ENCODE results near the gene ANTXR1. TPM values are rescaled to one million over a fixed set of nuclear protein-coding genes. Genes with fewer than 3 reads are reported as not detected.

Gene ANTXR1
- total RNA-seq, 1 donor from 2014 or later, result 81.2 TPM

DNA sequence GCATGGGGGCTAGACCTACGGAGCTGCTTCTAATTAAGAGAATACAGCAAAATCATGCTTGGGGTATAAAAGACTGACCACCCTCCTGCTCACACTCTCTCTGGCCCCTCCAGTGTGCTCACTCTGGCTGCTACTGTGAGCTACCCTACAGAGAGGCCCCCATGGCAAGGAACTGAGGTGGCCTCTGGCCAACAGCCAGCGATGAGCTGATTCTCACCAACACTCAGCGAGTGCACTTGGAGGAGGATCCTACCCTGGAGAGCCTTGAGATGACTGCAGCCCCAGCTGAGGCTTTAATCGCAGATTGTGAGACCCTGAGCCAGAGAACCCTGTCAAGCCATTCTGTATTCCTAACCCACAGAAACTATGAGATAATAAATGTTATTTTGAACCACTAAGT lies 285.9 kb downstream of the ANTXR1 start:
- H3K4me1 ChIP-seq, result no peaks in the 10 kb centered on the region

More for the DNA sequence above, 285.9 kb downstream of the ANTXR1 start:
- no peak for DNase-seq
- intact Hi-C loops (cut with DNase I), result no loop called here
- Histone ChIP-seq H3K36me3 (no peaks in the 10 kb centered on the region), H3K27me3 (no peaks in the 10 kb centered on the region), H3K4me3 (no peak overlapping the region), H3K27ac (no peak overlapping the region), H3K9me3 (no peaks in the 10 kb centered on the region)
- ATAC-seq, result no peak
- TF ChIP-seq, protein P1, sequence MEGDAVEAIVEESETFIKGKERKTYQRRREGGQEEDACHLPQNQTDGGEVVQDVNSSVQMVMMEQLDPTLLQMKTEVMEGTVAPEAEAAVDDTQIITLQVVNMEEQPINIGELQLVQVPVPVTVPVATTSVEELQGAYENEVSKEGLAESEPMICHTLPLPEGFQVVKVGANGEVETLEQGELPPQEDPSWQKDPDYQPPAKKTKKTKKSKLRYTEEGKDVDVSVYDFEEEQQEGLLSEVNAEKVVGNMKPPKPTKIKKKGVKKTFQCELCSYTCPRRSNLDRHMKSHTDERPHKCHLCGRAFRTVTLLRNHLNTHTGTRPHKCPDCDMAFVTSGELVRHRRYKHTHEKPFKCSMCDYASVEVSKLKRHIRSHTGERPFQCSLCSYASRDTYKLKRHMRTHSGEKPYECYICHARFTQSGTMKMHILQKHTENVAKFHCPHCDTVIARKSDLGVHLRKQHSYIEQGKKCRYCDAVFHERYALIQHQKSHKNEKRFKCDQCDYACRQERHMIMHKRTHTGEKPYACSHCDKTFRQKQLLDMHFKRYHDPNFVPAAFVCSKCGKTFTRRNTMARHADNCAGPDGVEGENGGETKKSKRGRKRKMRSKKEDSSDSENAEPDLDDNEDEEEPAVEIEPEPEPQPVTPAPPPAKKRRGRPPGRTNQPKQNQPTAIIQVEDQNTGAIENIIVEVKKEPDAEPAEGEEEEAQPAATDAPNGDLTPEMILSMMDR (IDR thresholded peaks at IDR 0.05), result no peak

Small RNA genes lying within 50 kb of the gene (microRNA-seq; reads per million reads assigned to microRNA genes)
- not detected for gene MIR3126 (ENCODE audit: borderline microRNAs expressed)

Other genes with a start within 250 kb of the ANTXR1 start
- gene BMP10, start 141.8 kb upstream of the ANTXR1 start, total RNA-seq, result 1.4 TPM
- gene GKN2, start 60.3 kb upstream of the ANTXR1 start, total RNA-seq, result 77.2 TPM
- not detected for gene GKN1, start 38.5 kb upstream of the ANTXR1 start, total RNA-seq